Cardiac muscle cell (in vitro differentiated cells and primary cell): ENCODE data around the gene CASP2. TPM values are rescaled to one million over a fixed set of nuclear protein-coding genes. Genes with fewer than 3 reads are reported as not detected.

Source experiments
- DNase-seq, 2 donors: peaks; one replicate each; pipeline versions ENCODE4 v3.0.0 to v3.0.0-alpha.2; 2010 to 2017; ENCODE audit warnings: low read depth in 1 of 2, low spot score in 1 of 2
- H3K27ac ChIP-seq: fragments of 200-600 bp; sonication (generic); 2 replicates; pipeline ENCODE4 v1.5.1; 2016
- H3K27me3 ChIP-seq: fragments of 200-600 bp; sonication (generic); 2 replicates; pipeline ENCODE4 v1.6.0; 2016; ENCODE audit warnings: control low read depth
- H3K36me3 ChIP-seq: fragments of 200-600 bp; sonication (generic); 2 replicates; pipeline ENCODE4 v1.5.1; 2016; ENCODE audit warnings: control low read depth
- H3K4me1 ChIP-seq: fragments of 200-600 bp; sonication (generic); 2 replicates; pipeline ENCODE4 v1.8.1; 2017; ENCODE audit warnings: low read depth, mild to moderate bottlenecking, mixed run types
- H3K4me3 ChIP-seq: fragments of 200-600 bp; sonication (generic); 2 replicates; pipeline ENCODE4 v1.5.1; 2016; ENCODE audit warnings: mild to moderate bottlenecking
- H3K9me3 ChIP-seq: fragments of 200-600 bp; sonication (generic); 2 replicates; pipeline ENCODE4 v1.5.1; 2017; ENCODE audit warnings: low read depth, mild to moderate bottlenecking, control low read depth
- CTCF ChIP-seq: IDR thresholded peaks from 2 replicates; pipeline ENCODE4 v1.5.1; 2012; ENCODE audit warnings: low read depth, mild to moderate bottlenecking, low read length
- polyA plus RNA-seq: library from polyadenylated mRNA; unstranded; fragments of >200 nt; fragmentation: Nextera tagmentation; extraction: Ambion mirVana; gene quantifications from 2 replicates; pipeline ENCODE4 v1.2.1, GENCODE V29; 2016
- total RNA-seq: library from RNA; depleted of rRNA; stranded (reverse); fragments of >200 nt; gene quantifications from 2 replicates; pipeline ENCODE4 v1.2.3, GENCODE V29; 2016

Gene CASP2
- total and polyA plus RNA-seq, 2 experiments from 2014 or later = 8.9 to 11.1 TPM

DNA sequence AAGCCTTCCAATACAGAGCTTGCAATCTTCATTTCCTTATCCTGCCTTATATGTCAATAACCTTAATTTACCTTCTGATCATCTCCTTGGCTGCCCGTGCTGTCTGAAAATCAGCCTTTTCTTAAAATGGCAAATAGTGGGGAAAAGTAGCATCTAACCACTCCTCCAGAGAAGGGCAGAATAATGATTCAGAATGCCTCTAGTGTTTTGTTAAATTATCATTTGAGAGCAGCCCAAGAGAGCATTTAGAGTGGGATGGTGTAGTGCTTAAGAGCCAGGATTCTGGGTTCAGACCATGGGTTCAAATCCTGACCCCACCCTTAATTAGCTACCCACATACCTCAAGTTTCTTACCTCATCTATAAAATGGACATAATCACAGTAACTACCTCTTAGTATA, 8.0 kb upstream of the CASP2 start:
- H3K27me3 ChIP-seq = no peaks in the 10 kb centered on the region
- DNase-seq = no peak
- H3K4me3 ChIP-seq = no peak overlapping the region
- no peak for TF ChIP-seq CTCF
- H3K36me3 ChIP-seq = no peaks in the 10 kb centered on the region
- no peaks in the 10 kb centered on the region for H3K4me1 ChIP-seq
- H3K27ac ChIP-seq = no peak overlapping the region
- no peaks in the 10 kb centered on the region for H3K9me3 ChIP-seq

GRCh38 chr7:143280566-143280965, 7.6 kb upstream of the CASP2 start:
- Histone ChIP-seq H3K36me3 (no peaks in the 10 kb centered on the region), H3K4me1 (no peaks in the 10 kb centered on the region), H3K27ac (no peak overlapping the region), H3K27me3 (no peaks in the 10 kb centered on the region), H3K9me3 (no peaks in the 10 kb centered on the region), H3K4me3 (no peak overlapping the region)
- no peak for TF ChIP-seq CTCF
- DNase-seq = no peak

DNA sequence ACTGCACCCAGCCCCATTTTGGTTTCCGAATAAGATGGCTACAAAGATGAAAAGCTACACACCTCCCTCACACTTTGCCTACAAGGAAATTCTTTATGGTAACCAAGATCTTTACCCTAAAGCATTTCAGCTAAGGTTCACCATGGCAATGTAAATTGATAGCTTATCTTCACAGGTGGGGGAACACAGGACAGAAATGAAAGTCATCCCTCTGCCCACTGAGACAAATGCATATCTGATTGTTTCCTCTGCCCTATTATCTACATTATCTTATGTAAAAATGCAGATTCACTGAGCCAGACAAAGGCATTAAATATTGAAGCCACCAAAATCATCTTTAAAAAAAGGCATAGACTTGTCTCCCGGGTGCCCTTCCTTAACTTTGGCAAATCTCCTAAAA, 6.6 kb upstream of the CASP2 start:
- H3K9me3 ChIP-seq = no peaks in the 10 kb centered on the region
- no peak overlapping the region for H3K27ac ChIP-seq
- no peak for DNase-seq
- no peak for TF ChIP-seq CTCF
- H3K27me3 ChIP-seq = no peaks in the 10 kb centered on the region
- no peaks in the 10 kb centered on the region for H3K4me1 ChIP-seq
- H3K4me3 ChIP-seq = no peak overlapping the region
- H3K36me3 ChIP-seq = no peaks in the 10 kb centered on the region

- H3K36me3 ChIP-seq = no peaks in the 10 kb centered on the region
- H3K9me3 ChIP-seq = no peaks in the 10 kb centered on the region
- no peak overlapping the region for H3K4me3 ChIP-seq
- no peak for DNase-seq
- TF ChIP-seq CTCF = no peak
- H3K27ac ChIP-seq = no peak overlapping the region
- H3K4me1 ChIP-seq = no peaks in the 10 kb centered on the region
- no peaks in the 10 kb centered on the region for H3K27me3 ChIP-seq
These were observed 6.0 kb upstream of the CASP2 start for GRCh38 chr7:143282124-143282523.

DNA sequence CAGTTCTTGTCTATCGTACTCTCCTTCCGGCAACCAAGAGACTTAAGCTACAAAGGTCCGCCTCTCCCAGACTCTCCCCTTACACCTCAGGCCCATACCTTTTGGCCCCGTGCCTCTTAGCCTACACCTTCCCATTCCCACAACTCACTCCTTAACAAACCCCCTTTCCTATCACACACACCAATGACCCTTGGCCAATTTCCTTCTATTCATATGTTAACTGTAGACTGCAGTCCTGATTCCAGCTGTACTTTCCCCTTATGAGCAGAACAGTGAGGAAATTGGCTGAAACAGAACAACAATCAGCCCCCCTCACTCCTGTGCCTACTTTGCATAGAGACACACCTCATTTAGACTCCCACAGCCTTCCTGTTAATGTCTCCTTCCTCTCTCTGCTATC, 4.8 kb upstream of the CASP2 start:
- no peak for DNase-seq
- Histone ChIP-seq H3K27me3 (no peaks in the 10 kb centered on the region), H3K4me3 (no peak overlapping the region), H3K36me3 (no peaks in the 10 kb centered on the region), H3K9me3 (no peaks in the 10 kb centered on the region), H3K4me1 (no peaks in the 10 kb centered on the region), H3K27ac (no peak overlapping the region)
- no peak for TF ChIP-seq CTCF
